Pulmonary artery endothelial cell (primary cell): ENCODE data around the gene IGHMBP2. TPM values are rescaled to one million over a fixed set of nuclear protein-coding genes. Genes with fewer than 3 reads are reported as not detected.

Source experiments
- DNase-seq: peaks from one replicate; pipeline ENCODE4 v3.0.0-alpha.2; 2011; ENCODE audit warnings: low read depth, low spot score
- total RNA-seq: library from RNA; depleted of rRNA; stranded (reverse); fragments of >200 nt; gene quantifications from 2 replicates; pipeline ENCODE4 v1.2.3, GENCODE V29; 2014

The IGHMBP2 gene
- total RNA-seq, 1 donor from 2014 or later, result 9.1 TPM

GRCh38 chr11:68890490-68891231, 13.0 kb upstream of the IGHMBP2 start:
- peak; percentile 61 for DNase-seq

- DNase-seq, result no peak
Measured at GRCh38 chr11:68891351-68891948, 12.2 kb upstream of the IGHMBP2 start.

- no peak for DNase-seq
Measured at GRCh38 chr11:68892576-68892975, 11.1 kb upstream of the IGHMBP2 start.

- DNase-seq, result no peak
Measured at GRCh38 chr11:68893282-68893681, 10.4 kb upstream of the IGHMBP2 start.

- no peak for DNase-seq
Measured at GRCh38 chr11:68896171-68896959, 7.3 kb upstream of the IGHMBP2 start.

GRCh38 chr11:68897441-68897840, 6.2 kb upstream of the IGHMBP2 start:
- DNase-seq, result no peak

GRCh38 chr11:68900835-68901381, 2.8 kb upstream of the IGHMBP2 start:
- DNase-seq, result no peak

GRCh38 chr11:68904248-68904847, 657 bp downstream of the IGHMBP2 start:
- no peak for DNase-seq

GRCh38 chr11:68905421-68906360, 2.0 kb downstream of the IGHMBP2 start:
- no peak for DNase-seq

GRCh38 chr11:68908273-68908672, 4.6 kb downstream of the IGHMBP2 start:
- DNase-seq, result no peak

GRCh38 chr11:68910965-68911364, 7.3 kb downstream of the IGHMBP2 start:
- no peak for DNase-seq

GRCh38 chr11:68911731-68912130, 8.0 kb downstream of the IGHMBP2 start:
- DNase-seq, result no peak

- no peak for DNase-seq
Measured at GRCh38 chr11:68912254-68912653, 8.6 kb downstream of the IGHMBP2 start.

GRCh38 chr11:68913188-68913587, 9.5 kb downstream of the IGHMBP2 start:
- DNase-seq, result no peak

GRCh38 chr11:68914761-68915160, 11.1 kb downstream of the IGHMBP2 start:
- no peak for DNase-seq

GRCh38 chr11:68916439-68916838, 12.7 kb downstream of the IGHMBP2 start:
- DNase-seq, result no peak

- DNase-seq, result no peak
Measured at GRCh38 chr11:68923614-68924013, 19.9 kb downstream of the IGHMBP2 start.

GRCh38 chr11:68924073-68924925, 20.6 kb downstream of the IGHMBP2 start:
- no peak for DNase-seq

GRCh38 chr11:68925611-68926010, 21.9 kb downstream of the IGHMBP2 start:
- DNase-seq, result no peak
